NK-92 treated with Interleukin-12 subunit alpha and Interleukin-12 subunit beta, amount 100 ng/mL, for 24 hours (cell line): ENCODE measurements around the gene OMA1.
"Not testable (repeated sequence)": the region's sequence is repeated elsewhere in the genome, so short reads cannot be mapped to it uniquely, and the experiment has no call there.

ENCODE experiments used
- DNase-seq: peaks from one replicate; lab custom pipeline; 2025; lab: John Stamatoyannopoulos, UW

OMA1 gene

GRCh38 chr1:58546520-58547308, at the start of gene OMA1:
Gene OMA1, minus strand, starts transcription at chr1:58546726. Its CDS starts 7,432 bp downstream, at chr1:58539294.
- DNase-seq: peak; percentile 96

DNA sequence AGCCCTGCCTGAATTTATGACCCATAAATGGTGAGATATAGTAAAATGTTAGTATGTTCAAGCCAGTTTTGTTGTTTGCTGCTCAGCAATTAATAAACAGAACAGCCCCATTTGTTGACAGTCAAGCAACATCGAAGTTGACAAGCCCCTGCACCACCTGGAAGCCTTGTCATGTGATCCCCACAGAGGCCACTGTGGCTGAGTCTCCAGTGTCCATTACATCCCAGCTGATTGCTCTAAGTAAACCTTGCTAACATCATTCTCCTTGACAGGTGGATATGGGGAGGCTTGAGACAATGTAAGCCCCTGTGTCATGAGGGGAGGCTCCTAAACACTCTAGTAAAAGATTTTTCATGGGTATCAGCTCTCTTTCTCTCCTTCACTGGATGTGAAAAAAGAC, 48.0 kb upstream of the OMA1 start:
- DNase-seq: no peak

GRCh38 chr1:58592522-58593134, 46.1 kb upstream of the OMA1 start:
- no peak for DNase-seq

DNA sequence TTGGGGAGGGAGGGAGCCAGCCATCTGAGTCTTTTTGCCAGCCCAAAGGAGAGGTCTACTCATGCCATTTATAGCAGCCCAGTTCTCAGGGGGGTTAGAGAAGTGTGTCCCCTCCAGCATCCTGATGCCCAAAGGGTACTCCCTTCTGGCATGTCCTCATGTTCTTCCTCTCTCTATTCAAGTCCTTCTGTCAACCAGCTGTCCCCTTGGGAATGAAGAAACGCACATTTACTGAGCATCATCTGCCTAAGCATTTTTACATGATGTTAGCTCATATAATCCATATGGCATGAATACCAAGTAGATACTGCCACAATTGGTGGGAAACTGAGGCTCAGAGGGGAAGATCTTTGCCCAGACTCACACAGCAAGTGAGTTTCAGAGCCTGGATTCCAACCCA, 45.3 kb upstream of the OMA1 start:
- DNase-seq: no peak

DNA sequence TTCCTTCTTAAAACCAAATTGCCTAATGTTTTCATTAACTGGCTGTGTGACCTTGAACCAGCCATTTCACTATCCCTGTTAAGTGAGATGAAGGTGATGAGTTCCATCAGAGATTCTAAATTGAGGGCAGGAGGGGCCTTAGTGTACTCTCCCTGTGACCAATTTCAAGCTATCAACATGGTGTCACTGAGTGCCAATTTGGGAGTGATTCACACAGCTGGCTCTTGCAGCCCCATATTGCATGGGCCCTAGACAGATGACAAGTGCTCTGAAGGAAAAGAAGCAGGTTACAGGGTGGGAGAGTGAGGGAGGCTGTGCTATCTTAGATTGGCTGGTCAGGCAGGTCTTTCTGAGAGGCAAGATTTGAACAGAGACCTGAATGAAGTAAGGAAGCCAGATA, 43.5 kb upstream of the OMA1 start:
- no peak for DNase-seq

DNA sequence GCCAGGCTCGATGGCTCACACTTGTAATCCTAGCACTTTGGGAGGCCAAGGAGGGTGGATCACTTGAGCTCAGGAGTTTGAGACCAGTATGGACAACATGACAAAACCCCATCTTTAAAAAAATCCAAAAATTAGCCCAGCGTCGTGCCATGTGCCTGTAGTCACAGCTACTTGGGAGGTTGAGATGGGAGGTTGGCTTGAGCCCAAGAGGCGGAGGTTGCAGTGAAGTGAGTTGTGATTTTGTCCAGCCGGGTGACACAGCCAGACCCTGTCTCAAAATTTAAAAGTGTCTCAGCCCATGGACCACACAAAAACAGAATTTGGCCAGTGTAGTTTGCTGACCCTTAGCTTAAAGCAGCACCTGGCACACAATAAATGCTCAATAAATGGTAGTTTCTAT, 41.9 kb upstream of the OMA1 start:
- DNase-seq: no peak

- no peak for DNase-seq
Observed at GRCh38 chr1:58587667-58588066, 41.1 kb upstream of the OMA1 start.

DNA sequence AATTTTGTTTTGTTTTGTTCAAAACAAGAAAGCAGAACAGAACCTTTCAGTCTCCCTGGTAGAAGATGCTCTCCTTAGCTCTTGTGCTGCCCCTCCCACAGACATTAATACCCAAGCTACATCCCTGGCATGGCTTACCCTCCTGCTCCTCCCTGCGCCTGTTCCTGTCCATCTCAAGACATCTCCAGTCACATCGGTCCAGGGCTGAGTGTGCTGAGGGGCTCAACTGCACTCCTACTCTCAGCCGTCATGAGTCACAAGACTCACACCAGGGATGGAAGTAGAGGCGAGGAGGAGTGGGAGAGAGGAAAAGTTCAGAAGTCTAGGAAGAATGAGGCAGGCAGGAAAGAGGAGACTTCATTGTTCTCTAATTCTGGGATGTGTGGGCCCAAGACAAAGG, 39.7 kb upstream of the OMA1 start:
- no peak for DNase-seq

DNA sequence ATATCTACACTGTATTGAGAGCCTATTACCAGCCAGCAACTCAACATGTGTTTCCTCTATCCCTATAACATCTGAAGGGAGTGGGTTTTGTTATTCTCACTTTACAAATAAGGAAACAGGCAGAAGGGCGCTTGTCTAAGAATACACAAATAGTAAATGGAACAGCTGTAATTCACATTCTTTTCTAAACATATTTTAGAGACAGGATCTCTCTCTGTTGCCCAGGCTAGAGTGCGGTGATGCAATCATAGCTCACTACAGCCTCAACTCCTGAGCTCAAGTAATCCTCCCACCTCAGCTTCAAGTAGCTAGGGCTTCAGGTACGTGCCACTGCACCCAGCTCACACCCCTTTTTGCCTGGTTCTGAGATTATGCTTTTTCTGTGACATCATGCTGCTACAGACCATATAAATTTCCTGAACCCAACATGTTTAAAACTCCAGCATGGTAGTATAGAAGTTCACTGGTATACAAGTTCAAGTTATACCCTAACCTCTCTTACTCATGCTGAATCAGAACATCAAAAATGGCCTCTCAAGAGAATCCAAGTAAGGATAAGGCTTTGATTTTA, 39.1 kb upstream of the OMA1 start:
- no peak for DNase-seq

DNA sequence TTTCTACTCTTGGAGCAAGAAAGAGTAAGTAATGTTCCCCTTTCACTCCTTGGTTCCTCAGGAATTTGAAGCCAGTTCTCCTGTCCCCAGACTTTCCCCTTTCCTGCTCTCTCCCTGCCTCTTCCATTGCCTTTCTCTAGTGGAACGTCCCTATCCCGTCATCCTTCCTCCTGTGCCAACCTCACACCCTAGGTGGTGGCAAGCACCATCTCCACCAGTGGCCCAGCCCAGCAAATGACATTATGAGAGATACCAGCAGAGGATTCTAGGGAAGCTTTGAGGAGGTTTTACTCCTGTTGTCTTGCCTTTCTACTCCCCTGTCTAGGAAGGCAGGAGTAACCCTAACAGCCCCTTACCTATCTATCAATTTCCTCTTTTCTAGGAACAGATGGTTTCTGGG, 38.6 kb upstream of the OMA1 start:
- no peak for DNase-seq

- DNase-seq: no peak
Observed at GRCh38 chr1:58584082-58584895, 37.8 kb upstream of the OMA1 start.

- DNase-seq: no peak
Observed at GRCh38 chr1:58583496-58583895, 37.0 kb upstream of the OMA1 start.

GRCh38 chr1:58582143-58582542, 35.6 kb upstream of the OMA1 start:
- DNase-seq: not testable (repeated sequence)

GRCh38 chr1:58581641-58582040, 35.1 kb upstream of the OMA1 start:
- DNase-seq: no peak

DNA sequence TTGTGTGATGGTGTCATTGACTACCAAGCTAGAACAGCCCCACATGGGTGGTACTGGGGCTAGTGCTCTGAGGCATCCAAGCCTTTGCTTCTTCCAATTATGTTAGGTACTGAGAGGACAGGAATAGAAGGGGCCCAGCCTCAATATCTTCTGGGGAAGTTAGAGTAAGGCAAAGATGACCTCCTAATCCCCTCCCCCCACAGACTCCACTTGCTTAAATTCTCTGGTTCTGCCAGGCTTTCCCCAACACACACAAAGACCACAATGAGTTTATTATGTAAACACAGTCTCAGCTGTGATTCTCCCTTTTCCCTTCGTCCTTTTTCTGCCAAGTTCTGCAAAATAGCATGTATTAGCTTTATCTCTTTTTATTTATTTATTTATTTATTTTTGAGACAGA, 33.7 kb upstream of the OMA1 start:
- DNase-seq: no peak

DNA sequence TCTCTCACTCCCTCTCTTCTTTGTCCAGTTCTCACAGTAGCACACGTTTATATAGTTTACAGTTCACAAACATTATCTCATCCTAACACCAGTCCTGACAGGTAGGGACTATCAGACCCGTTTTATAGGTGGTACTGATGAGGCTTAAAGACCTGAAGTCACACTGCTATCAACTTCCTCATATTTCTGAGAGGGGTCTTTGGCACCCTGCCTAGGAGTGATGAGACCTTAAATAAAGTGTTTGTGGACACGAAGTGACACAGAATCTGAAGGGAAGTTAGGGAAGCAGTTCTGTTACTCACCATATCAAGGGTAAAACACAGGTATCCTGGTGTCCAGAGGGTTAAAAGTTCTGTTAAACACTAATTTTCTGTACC, 31.1 kb upstream of the OMA1 start:
- no peak for DNase-seq

DNA sequence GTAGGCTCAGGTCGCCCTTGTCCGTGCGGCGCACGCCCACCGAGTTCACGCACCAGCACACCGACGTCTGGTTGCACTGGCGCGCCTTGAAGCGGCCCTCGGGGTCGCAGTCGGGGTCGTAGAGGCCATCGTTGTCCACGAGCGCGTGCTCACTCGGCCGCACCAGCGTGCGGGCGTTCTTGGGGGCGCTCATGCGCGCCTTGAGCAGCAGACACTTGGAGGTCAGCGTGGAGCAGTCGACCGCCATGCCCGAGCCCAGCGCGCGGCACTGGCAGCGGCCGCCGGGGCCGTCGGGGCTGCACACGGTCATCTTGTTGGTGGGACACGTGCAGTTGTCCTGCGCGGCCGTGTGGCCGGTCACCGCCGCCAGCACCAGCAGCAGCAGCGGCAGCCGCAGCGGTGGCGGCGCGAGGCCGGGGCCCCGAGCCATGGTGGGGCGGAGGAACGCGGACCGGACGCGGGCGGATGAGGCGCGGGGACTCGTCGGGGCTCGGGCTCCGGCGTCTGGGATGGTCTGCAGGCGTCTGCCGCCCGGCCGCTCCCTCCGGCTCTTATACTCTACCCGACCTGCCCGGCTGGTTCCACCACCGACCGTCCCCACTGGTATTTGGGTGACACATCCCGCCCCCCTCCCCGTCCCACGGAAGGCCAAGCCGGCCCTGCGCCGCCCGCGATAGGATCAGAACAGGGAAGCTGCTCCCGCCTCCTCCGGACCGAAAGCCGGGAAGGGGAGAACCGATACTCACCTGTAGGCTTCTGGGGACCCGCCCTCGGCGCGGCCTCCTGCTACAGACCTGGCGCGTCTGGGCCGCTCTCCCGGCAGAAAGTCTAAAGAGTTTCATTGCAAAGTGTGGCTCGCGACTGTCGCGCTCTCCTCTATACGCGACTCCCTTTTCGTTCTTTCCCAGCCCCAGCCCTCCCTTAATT, 30.5 kb upstream of the OMA1 start, which contains the start of gene TACSTD2:
Gene TACSTD2, minus strand, starts transcription at position 526 of the 927 bp plus-strand sequence. Its CDS starts 96 bp downstream, at position 430.
- no peak for DNase-seq

GRCh38 chr1:58576325-58576726, 29.8 kb upstream of the OMA1 start:
- DNase-seq: no peak

DNA sequence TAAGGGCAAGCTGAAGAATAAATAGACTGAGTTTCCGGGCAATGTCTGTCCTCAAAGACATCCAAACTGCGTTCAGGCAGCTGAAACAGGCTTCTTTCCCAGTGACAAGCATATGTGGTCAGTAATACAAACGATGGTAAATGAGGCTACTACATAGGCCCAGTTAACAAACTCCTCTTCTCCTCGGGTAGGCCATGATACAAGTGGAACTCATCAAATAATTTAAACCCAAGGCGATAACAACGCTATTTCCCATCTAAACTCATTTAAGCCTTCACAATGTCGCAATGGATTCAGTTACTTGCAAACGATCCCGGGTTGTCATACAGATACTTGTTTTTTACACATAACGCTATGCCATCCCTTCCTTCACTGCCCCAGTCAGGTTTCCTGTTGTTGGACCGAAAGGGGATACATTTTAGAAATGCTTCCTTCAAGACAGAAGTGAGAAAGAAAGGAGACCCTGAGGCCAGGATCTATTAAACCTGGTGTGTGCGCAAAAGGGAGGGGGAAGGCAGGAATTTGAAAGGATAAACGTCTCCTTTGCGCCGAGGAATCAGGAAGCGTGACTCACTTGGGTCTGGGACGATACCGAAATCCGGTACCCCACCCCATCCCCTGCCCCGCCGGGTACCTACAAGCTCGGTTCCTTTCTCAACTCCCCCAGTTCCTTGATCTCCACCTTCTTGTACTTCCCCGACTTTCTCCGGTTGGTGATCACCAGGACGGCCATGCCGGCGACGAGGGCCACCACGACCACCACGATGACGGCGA, 29.2 kb upstream of the OMA1 start:
- no peak for DNase-seq

- DNase-seq: no peak
Observed at GRCh38 chr1:58574816-58575215, 28.3 kb upstream of the OMA1 start.
